GM12874 (cell line): Measurements from ENCODE around the gene PTPRD.

Experiments
- CTCF ChIP-seq: IDR thresholded peaks from 2 replicates; pipeline ENCODE4 v1.5.1; 2011; ENCODE audit warnings: low read depth, mild to moderate bottlenecking, control low read depth, low read length, moderate library complexity; ENCODE audit not compliant: insufficient read depth

The PTPRD gene

GRCh38 chr9:10252174-10252573, 360.6 kb downstream of the PTPRD start:
- TF ChIP-seq CTCF, result no peak

GRCh38 chr9:10251490-10251889, 361.3 kb downstream of the PTPRD start:
- no peak for TF ChIP-seq CTCF

DNA sequence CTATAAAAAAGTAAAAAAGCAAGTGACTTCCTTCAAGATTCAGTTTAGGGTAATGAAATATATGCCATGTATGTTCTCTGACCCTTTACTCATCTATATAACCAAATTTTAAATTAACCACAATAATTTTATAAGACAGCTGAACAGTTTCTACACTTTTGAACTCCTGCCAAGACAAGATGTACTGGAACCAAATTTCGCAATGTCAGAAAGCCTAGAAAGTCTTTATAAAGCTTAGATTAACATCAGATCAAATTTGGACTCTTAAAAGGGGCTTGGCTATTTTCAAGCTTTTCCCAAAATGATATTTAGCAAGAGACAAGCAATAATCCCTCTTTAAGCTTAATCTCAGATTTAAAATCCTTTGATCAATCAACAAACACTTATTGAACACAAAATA, 362.6 kb downstream of the PTPRD start:
- no peak for TF ChIP-seq CTCF

GRCh38 chr9:10248890-10249289, 363.9 kb downstream of the PTPRD start:
- no peak for TF ChIP-seq CTCF

DNA sequence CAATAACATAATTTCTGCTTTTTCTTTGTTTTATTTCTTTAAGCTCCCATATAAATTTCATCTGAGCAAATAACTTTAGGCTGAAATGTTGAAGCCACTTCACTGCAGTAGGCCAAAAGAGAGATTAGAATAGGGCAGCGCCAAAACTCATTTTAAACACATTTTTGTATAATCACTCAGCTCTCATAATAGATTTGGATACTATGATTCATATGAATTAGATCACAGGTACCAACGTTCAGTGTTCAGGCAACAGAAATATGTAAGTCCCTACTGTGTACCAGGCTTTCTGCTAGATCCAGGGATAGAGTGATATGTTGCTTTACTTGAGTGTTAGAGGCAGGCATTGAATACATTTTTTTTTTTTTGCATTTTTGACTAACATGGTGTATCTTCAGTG, 370.5 kb downstream of the PTPRD start:
- TF ChIP-seq CTCF, result no peak

DNA sequence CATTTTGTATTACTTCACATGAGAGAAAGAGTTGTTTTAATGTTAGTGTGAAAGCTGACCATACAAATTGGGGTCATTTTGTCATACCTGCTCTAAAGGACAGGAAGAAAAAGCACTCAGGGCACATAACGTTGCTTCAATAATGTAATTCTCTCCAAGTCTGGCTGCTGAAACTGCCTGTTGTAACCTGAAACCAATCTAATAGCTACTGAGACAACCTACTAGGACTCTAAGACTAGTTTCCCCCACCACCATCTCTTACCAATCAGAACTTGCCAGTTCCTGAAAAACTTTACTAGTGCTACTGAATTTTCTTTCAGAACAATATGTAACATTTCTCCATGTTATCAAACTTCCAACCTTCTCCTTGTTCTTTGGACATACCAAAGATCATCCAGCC, 374.7 kb downstream of the PTPRD start:
- no peak for TF ChIP-seq CTCF

DNA sequence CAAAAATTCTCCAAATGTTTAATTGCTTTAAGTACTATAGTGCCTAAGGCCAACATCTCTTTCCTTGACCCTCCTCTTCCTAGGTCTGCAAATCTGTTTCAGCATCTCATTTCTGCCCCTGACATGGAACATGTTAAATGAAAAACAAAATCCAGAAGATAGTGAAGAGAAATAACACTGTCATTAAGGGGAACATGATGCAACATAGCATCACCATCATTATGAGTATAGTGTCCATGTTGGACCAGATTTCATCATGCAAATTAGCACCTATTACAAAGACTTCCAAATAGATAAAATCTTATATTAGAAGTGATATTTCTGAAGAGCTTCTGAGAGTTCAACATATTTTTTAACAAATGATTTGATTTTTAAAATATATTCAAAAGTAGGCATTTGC, 375.2 kb downstream of the PTPRD start:
- TF ChIP-seq CTCF, result no peak

GRCh38 chr9:10236161-10236560, 376.6 kb downstream of the PTPRD start:
- TF ChIP-seq CTCF, result no peak
